Measurements from ENCODE around the gene C16orf87.

Gene C16orf87

GRCh38 chr16:46797501-46797900 is 33.5 kb downstream of the C16orf87 start:
- Histone ChIP-seq H3K4me3 (ENCODE audit: severe bottlenecking) (no peak overlapping the region), H3K36me3 (ENCODE audit: low read depth) (peaks cover 11% of the 10 kb centered on the region), H3K9me3 (ENCODE audit: severe bottlenecking) (peaks cover 5% of the 10 kb centered on the region), H3K27ac (ENCODE audit: poor library complexity, severe bottlenecking) (no peak overlapping the region), H3K4me1 (ENCODE audit: insufficient read depth, poor library complexity, severe bottlenecking) (no peaks in the 10 kb centered on the region), H3K27me3 (ENCODE audit: insufficient read depth, poor library complexity, severe bottlenecking) (peaks cover 3% of the 10 kb centered on the region)
- DNase-seq (ENCODE audit: low spot score) (no peak), ATAC-seq (ENCODE audit: low read depth) (no peak)
- TF ChIP-seq CTCF (IDR thresholded peaks at IDR 0.05; ENCODE audit: poor library complexity, severe bottlenecking) = no peak

GRCh38 chr16:46796764-46797269 is 34.2 kb downstream of the C16orf87 start:
- TF ChIP-seq CTCF (IDR thresholded peaks at IDR 0.05; ENCODE audit: poor library complexity, severe bottlenecking) = no peak
- DNase-seq (ENCODE audit: low spot score) = no peak
- Histone ChIP-seq H3K36me3 (ENCODE audit: low read depth) (peaks cover 8% of the 10 kb centered on the region), H3K4me3 (ENCODE audit: severe bottlenecking) (no peak overlapping the region), H3K27ac (ENCODE audit: poor library complexity, severe bottlenecking) (no peak overlapping the region), H3K27me3 (ENCODE audit: insufficient read depth, poor library complexity, severe bottlenecking) (peaks cover 3% of the 10 kb centered on the region), H3K4me1 (ENCODE audit: insufficient read depth, poor library complexity, severe bottlenecking) (no peaks in the 10 kb centered on the region), H3K9me3 (ENCODE audit: severe bottlenecking) (peaks cover 5% of the 10 kb centered on the region)
- no peak for ATAC-seq (ENCODE audit: low read depth)

GRCh38 chr16:46793841-46794240 is 37.1 kb downstream of the C16orf87 start:
- TF ChIP-seq CTCF (IDR thresholded peaks at IDR 0.05; ENCODE audit: poor library complexity, severe bottlenecking) = no peak
- no peak for DNase-seq (ENCODE audit: low spot score)
- no peak overlapping the region for H3K4me3 ChIP-seq (ENCODE audit: severe bottlenecking)
- H3K27me3 ChIP-seq (ENCODE audit: insufficient read depth, poor library complexity, severe bottlenecking) = no peaks in the 10 kb centered on the region
- H3K27ac ChIP-seq (ENCODE audit: poor library complexity, severe bottlenecking) = no peak overlapping the region
- peaks cover 5% of the 10 kb centered on the region for H3K9me3 ChIP-seq (ENCODE audit: severe bottlenecking)
- no peak for ATAC-seq (ENCODE audit: low read depth)
- H3K4me1 ChIP-seq (ENCODE audit: insufficient read depth, poor library complexity, severe bottlenecking) = no peaks in the 10 kb centered on the region
- H3K36me3 ChIP-seq (ENCODE audit: low read depth) = no peaks in the 10 kb centered on the region; the same call in 1 of the 2 replicates

GRCh38 chr16:46790599-46791270 is 40.2 kb downstream of the C16orf87 start:
- Histone ChIP-seq H3K27me3 (ENCODE audit: insufficient read depth, poor library complexity, severe bottlenecking) (no peaks in the 10 kb centered on the region), H3K4me1 (ENCODE audit: insufficient read depth, poor library complexity, severe bottlenecking) (no peaks in the 10 kb centered on the region), H3K4me3 (ENCODE audit: severe bottlenecking) (no peak overlapping the region), H3K36me3 (ENCODE audit: low read depth) (no peaks in the 10 kb centered on the region), H3K27ac (ENCODE audit: poor library complexity, severe bottlenecking) (no peak overlapping the region), H3K9me3 (ENCODE audit: severe bottlenecking) (peaks cover 5% of the 10 kb centered on the region)
- ATAC-seq (ENCODE audit: low read depth) (no peak; the same call in 2 of the 3 replicates), DNase-seq (ENCODE audit: low spot score) (no peak)
- TF ChIP-seq CTCF (IDR thresholded peaks at IDR 0.05; ENCODE audit: poor library complexity, severe bottlenecking) = no peak

Measured in RWPE2 (cell line).